Endothelial cell of umbilical vein (primary cell): ENCODE measurements around the gene RAPGEF6. TPM values are rescaled to one million over a fixed set of nuclear protein-coding genes. Genes with fewer than 3 reads are reported as not detected.

Source experiments
- BruUV-seq: library from RNA; stranded (reverse); fragments of 400-500 nt; replicated peaks from 2 replicates; lab custom pipeline; 2021; lab: Mats Ljungman, UMichigan
- CTCF ChIA-PET: fragments of 300-600, 350-600 bp; sonication (Branson Sonifier 250); formaldehyde crosslinking; loops from one replicate; lab custom pipeline; 2021; ENCODE audit warnings: antibody characterized with exemption, inconsistent platforms; lab: Charles Lee
- POLR2A ChIA-PET: fragments of 300-600, 350-600 bp; sonication (Branson Sonifier 250); formaldehyde crosslinking; loops from one replicate; lab custom pipeline; 2021; ENCODE audit warnings: antibody characterized with exemption, inconsistent platforms; lab: Charles Lee
- DNase-seq: peaks from one replicate; pipeline ENCODE4 v3.0.0-alpha.2; 2011; ENCODE audit warnings: low read depth, low spot score
- FAIRE-seq: peaks from 2 replicates; lab custom pipeline; 2011; peaks lifted over from hg19 to GRCh38; lab: Jason Lieb, UNC
- H2AFZ ChIP-seq: 2 replicates; pipeline ENCODE4 v1.6.0; 2012; ENCODE audit warnings: low read depth, low read length, control low read depth, inconsistent platforms
- H3K27ac ChIP-seq: 2 replicates; pipeline ENCODE4 v1.5.1; 2011; ENCODE audit warnings: low read depth, mild to moderate bottlenecking, control low read depth, low read length, moderate library complexity; ENCODE audit not compliant: insufficient read depth
- H3K27me3 ChIP-seq, 2 experiments: 2 replicates each; pipeline versions ENCODE4 v1.6.0 to v1.6.1; 2011; ENCODE audit warnings: low read length in 2 of 2, mixed read lengths in 1 of 2; ENCODE audit not compliant: control insufficient read depth in 2 of 2, insufficient read depth in 2 of 2
- H3K36me3 ChIP-seq, 2 experiments: 2 replicates in 1 of 2; 3 replicates in 1 of 2; pipeline ENCODE4 v1.5.1; 2011; ENCODE audit warnings: low read length in 2 of 2, mild to moderate bottlenecking in 1 of 2, moderate library complexity in 1 of 2; ENCODE audit not compliant: control insufficient read depth in 2 of 2, insufficient read depth in 2 of 2; ENCODE audit errors: extremely low read depth in 1 of 2
- H3K4me1 ChIP-seq: 3 replicates; pipeline ENCODE4 v1.5.1; 2011; ENCODE audit warnings: mild to moderate bottlenecking, low read length; ENCODE audit not compliant: control insufficient read depth, insufficient read depth; ENCODE audit errors: extremely low read depth
- H3K4me2 ChIP-seq: 2 replicates; pipeline ENCODE4 v1.6.1; 2011; ENCODE audit warnings: low read length, control low read depth, mixed read lengths; ENCODE audit not compliant: insufficient read depth
- H3K4me3 ChIP-seq, 3 experiments: fragments of 200-600 bp in 1 of 3; sonication (generic), shearing (Covaris generic) in 1 of 3; replicated peaks in 1 of 3; 2 replicates each; pipeline ENCODE4 v1.5.1; 2011 to 2016; ENCODE audit warnings: control low read depth in 3 of 3, low read length in 3 of 3, mild to moderate bottlenecking in 2 of 3, inconsistent platforms in 1 of 3, low read depth in 1 of 3, moderate library complexity in 1 of 3; ENCODE audit not compliant: insufficient read depth in 1 of 3
- H3K79me2 ChIP-seq: 2 replicates; pipeline ENCODE4 v1.6.0; 2012; ENCODE audit warnings: low read length, inconsistent platforms; ENCODE audit not compliant: control insufficient read depth, insufficient read depth
- H3K9ac ChIP-seq: replicated peaks from 2 replicates; pipeline ENCODE3; 2011; ENCODE audit warnings: low read length, control low read depth; ENCODE audit not compliant: insufficient read depth; ENCODE audit errors: extremely low read depth
- H3K9me1 ChIP-seq: replicated peaks from 3 replicates; pipeline ENCODE4 v1.6.0; 2011; ENCODE audit warnings: mild to moderate bottlenecking, low read length; ENCODE audit not compliant: control insufficient read depth, insufficient read depth; ENCODE audit errors: extremely low read depth
- H3K9me3 ChIP-seq: replicated peaks from 2 replicates; pipeline ENCODE4 v1.5.1; 2012; ENCODE audit warnings: low read length, inconsistent platforms; ENCODE audit not compliant: control insufficient read depth, insufficient read depth
- H4K20me1 ChIP-seq: replicated peaks from 2 replicates; pipeline ENCODE3; 2011; ENCODE audit warnings: mild to moderate bottlenecking, low read length; ENCODE audit not compliant: control insufficient read depth, insufficient read depth; ENCODE audit errors: extremely low read depth
- CTCF ChIP-seq, 2 donors: IDR thresholded peaks; 1 replicate in 1 of 2; 2 replicates in 1 of 2; pipeline ENCODE4 v1.5.1; 2011; ENCODE audit warnings: low read length in 2 of 2, mild to moderate bottlenecking in 2 of 2, moderate library complexity in 2 of 2, control low read depth in 1 of 2, inconsistent platforms in 1 of 2, low read depth in 1 of 2; ENCODE audit not compliant: insufficient read depth in 1 of 2; ENCODE audit errors: extremely low read depth in 1 of 2
- EZH2 ChIP-seq: IDR thresholded peaks from 2 replicates; pipeline ENCODE4 v1.6.1; 2012; ENCODE audit warnings: borderline replicate concordance, low read depth, mild to moderate bottlenecking, moderate library complexity, low read length, inconsistent platforms; ENCODE audit not compliant: severe bottlenecking
- FOS ChIP-seq: IDR thresholded peaks from 2 replicates; pipeline ENCODE4 v1.6.1; 2011; ENCODE audit warnings: mild to moderate bottlenecking, low read length, moderate library complexity, borderline replicate concordance; ENCODE audit not compliant: insufficient read depth
- GATA2 ChIP-seq: IDR thresholded peaks from 2 replicates; pipeline ENCODE4 v1.7.0; 2011; ENCODE audit warnings: low read depth, mild to moderate bottlenecking, moderate library complexity, mixed read lengths, low read length; ENCODE audit not compliant: insufficient read length, insufficient read depth
- JUN ChIP-seq: IDR thresholded peaks from 2 replicates; pipeline ENCODE4 v1.6.1; 2011; ENCODE audit warnings: borderline replicate concordance, low read depth; ENCODE audit not compliant: insufficient read length, insufficient read depth
- MAX ChIP-seq: IDR thresholded peaks from 2 replicates; pipeline ENCODE4 v1.6.1; 2011; ENCODE audit not compliant: insufficient read depth, insufficient read length
- MYC ChIP-seq: IDR thresholded peaks from one replicate; pipeline ENCODE4 v1.6.1; 2011; ENCODE audit warnings: mild to moderate bottlenecking, low read depth, low read length
- POLR2A ChIP-seq: IDR thresholded peaks from 2 replicates; pipeline ENCODE4 v1.6.1; 2012; ENCODE audit warnings: low read depth, mild to moderate bottlenecking, control low read depth, low read length
- POLR2AphosphoS5 ChIP-seq: IDR thresholded peaks from 2 replicates; pipeline ENCODE4 v1.6.1; 2012; ENCODE audit warnings: low read depth, mild to moderate bottlenecking, control low read depth, low read length, moderate library complexity; ENCODE audit not compliant: insufficient read depth
- dilution Hi-C: fragments of 300-500 bp; cut with MboI; formaldehyde crosslinking; loops from one replicate; pipeline ENCODE4 v1.15.0; 2019; ENCODE audit warnings: low sequenced_read_pairs; ENCODE audit not compliant: extremely low pct_ligation_motif_present
- intact Hi-C: fragments of 100-400 bp; cut with micrococcal nuclease; formaldehyde crosslinking; loops from one replicate; pipeline ENCODE4 v1.10.0; 2022
- polyA plus RNA-seq, 4 experiments: library from polyadenylated mRNA; depleted of rRNA in 3 of 4; stranded (reverse) in 3 of 4; unstranded in 1 of 4; fragments of >200 nt; gene quantifications; 2 replicates each; pipeline versions ENCODE4 v1.2.1 to v1.2.3, GENCODE V29; 2011 to 2012; ENCODE audit warnings: missing spikeins in 1 of 4
- total RNA-seq: library from RNA; stranded (reverse); gene quantifications from 2 replicates; pipeline ENCODE4 v1.2.3, GENCODE V29; 2021

The RAPGEF6 gene
- total and polyA plus RNA-seq, 2 donors (not counting 3 experiments of a cell fraction or from before 2014, with no cell fraction given), result 3.5 to 17.5 TPM

GRCh38 chr5:131536211-131536826 lies 98.7 kb downstream of the RAPGEF6 start:
- peak; percentile 10 for DNase-seq
- no peaks in the 10 kb centered on the region for H3K27me3 ChIP-seq
- POLR2A ChIA-PET, result no interaction called here
- FAIRE-seq, result no peak
- no peaks in the 10 kb centered on the region for H3K79me2 ChIP-seq
- H3K9ac ChIP-seq, result no peak overlapping the region
- H3K9me3 ChIP-seq, result no peaks in the 10 kb centered on the region
- no peaks in the 10 kb centered on the region for H3K36me3 ChIP-seq
- intact Hi-C loops (no loop called here), dilution Hi-C loops (no loop called here)
- CTCF ChIA-PET, result no interaction called here
- no peak overlapping the region for H3K4me3 ChIP-seq
- no peak overlapping the region for H3K4me2 ChIP-seq
- H3K27ac ChIP-seq, result no peak overlapping the region
- no peaks in the 10 kb centered on the region for H3K9me1 ChIP-seq
- H4K20me1 ChIP-seq, result no peaks in the 10 kb centered on the region
- no peak overlapping the region for H2AFZ ChIP-seq
- BruUV-seq, result no TSS peak
- no peak for TF ChIP-seq EZH2
- TF ChIP-seq CTCF (IDR thresholded peaks at IDR 0.05; ENCODE audit: extremely low read depth in 1 of 2, insufficient read depth in 1 of 2, low read depth in 1 of 2, low read length in 2 of 2), result no peak
- TF ChIP-seq POLR2AphosphoS5, result no peak
- no peak for TF ChIP-seq MYC
- no peak for TF ChIP-seq JUN
- TF ChIP-seq GATA2, result no peak
- no peak for TF ChIP-seq POLR2A
- no peak for TF ChIP-seq MAX
- TF ChIP-seq FOS, result no peak
- H3K4me1 ChIP-seq, result peaks cover 19% of the 10 kb centered on the region
